CD14-positive monocyte (primary cell): ENCODE data around the gene VPS33B. TPM values are rescaled to one million over a fixed set of nuclear protein-coding genes. Genes with fewer than 3 reads are reported as not detected.

ENCODE experiments used
- DNase-seq, 3 donors: peaks; one replicate each; pipeline ENCODE4 v3.0.0-alpha.2; 2011 to 2022
- H2AFZ ChIP-seq: 2 replicates; pipeline ENCODE4 v1.6.0; 2012; ENCODE audit warnings: mild to moderate bottlenecking, low read depth, low read length, inconsistent platforms; ENCODE audit not compliant: insufficient read depth, poor library complexity, severe bottlenecking
- H3K27ac ChIP-seq, 2 donors: 1 replicate in 1 of 2; 2 replicates in 1 of 2; pipeline ENCODE4 v1.5.1; 2012 to 2013; ENCODE audit warnings: low read length in 2 of 2, control low read depth in 1 of 2, inconsistent platforms in 1 of 2, low read depth in 1 of 2, mild to moderate bottlenecking in 1 of 2
- H3K27me3 ChIP-seq, 2 donors: one replicate each; pipeline versions ENCODE4 v1.6.0 to v1.6.1; 2011 to 2013; ENCODE audit warnings: low read length in 2 of 2; ENCODE audit not compliant: control insufficient read depth in 2 of 2, insufficient read depth in 2 of 2
- H3K36me3 ChIP-seq, 2 donors: replicated peaks in 1 of 2; 1 replicate in 1 of 2; 2 replicates in 1 of 2; pipeline versions ENCODE4 v1.5.1 to v1.6.1; 2012 to 2013; ENCODE audit warnings: low read length in 2 of 2, control low read depth in 1 of 2, inconsistent platforms in 1 of 2, mild to moderate bottlenecking in 1 of 2; ENCODE audit not compliant: insufficient read depth in 2 of 2, control insufficient read depth in 1 of 2
- H3K4me1 ChIP-seq, 2 donors: 1 replicate in 1 of 2; 2 replicates in 1 of 2; pipeline versions ENCODE4 v1.5.1 to v1.6.1; 2012 to 2013; ENCODE audit warnings: low read length in 2 of 2, control low read depth in 1 of 2, inconsistent platforms in 1 of 2, mild to moderate bottlenecking in 1 of 2, moderate library complexity in 1 of 2; ENCODE audit not compliant: insufficient read depth in 2 of 2, control insufficient read depth in 1 of 2
- H3K4me2 ChIP-seq: replicated peaks from 2 replicates; pipeline ENCODE3; 2012; ENCODE audit warnings: low read length, moderate library complexity, mild to moderate bottlenecking; ENCODE audit not compliant: poor library complexity, severe bottlenecking; ENCODE audit errors: extremely low read depth
- H3K4me3 ChIP-seq, 3 experiments: fragments of 200-600 bp in 1 of 3; sonication (generic) in 1 of 3; replicated peaks in 1 of 3; 1 replicate in 2 of 3; 2 replicates in 1 of 3; pipeline ENCODE4 v1.5.1; 2011 to 2013; ENCODE audit warnings: low read length in 3 of 3, mild to moderate bottlenecking in 3 of 3, control low read depth in 2 of 3, low read depth in 2 of 3, inconsistent platforms in 1 of 3, moderate library complexity in 1 of 3
- H3K79me2 ChIP-seq: 2 replicates; pipeline ENCODE4 v1.6.0; 2012; ENCODE audit warnings: mild to moderate bottlenecking, control low read depth, inconsistent platforms, low read length, moderate library complexity; ENCODE audit not compliant: insufficient read depth
- H3K9ac ChIP-seq: 2 replicates; pipeline ENCODE4 v1.6.0; 2017; ENCODE audit warnings: low read length, mild to moderate bottlenecking; ENCODE audit not compliant: insufficient read depth, poor library complexity, severe bottlenecking
- H3K9me3 ChIP-seq, 2 donors: replicated peaks in 1 of 2; 1 replicate in 1 of 2; 2 replicates in 1 of 2; pipeline versions ENCODE4 v1.5.1 to v1.6.1; 2012 to 2013; ENCODE audit warnings: low read length in 2 of 2, control low read depth in 1 of 2; ENCODE audit not compliant: control insufficient read depth in 1 of 2, insufficient read depth in 1 of 2
- H4K20me1 ChIP-seq: 2 replicates; pipeline ENCODE4 v1.6.0; 2012; ENCODE audit warnings: mild to moderate bottlenecking, low read length, control low read depth, moderate library complexity; ENCODE audit not compliant: insufficient read depth
- H3K27ac Mint-ChIP-seq, 7 donors: one replicate each; pipeline ENCODE4 v1.8.0; 2020; ENCODE audit warnings: mild to moderate bottlenecking in 7 of 7, mixed read lengths in 7 of 7, moderate library complexity in 6 of 7, inconsistent platforms in 2 of 7
- H3K27me3 Mint-ChIP-seq, 3 donors: one replicate each; pipeline ENCODE4 v1.8.0; 2021 to 2022; ENCODE audit warnings: low read depth in 3 of 3, mild to moderate bottlenecking in 3 of 3, mixed read lengths in 3 of 3, moderate library complexity in 3 of 3, inconsistent platforms in 1 of 3
- H3K36me3 Mint-ChIP-seq, 2 donors: one replicate each; pipeline ENCODE4 v1.8.0; 2020; ENCODE audit warnings: mixed read lengths in 2 of 2, inconsistent platforms in 1 of 2, mild to moderate bottlenecking in 1 of 2
- H3K4me1 Mint-ChIP-seq: one replicate; pipeline ENCODE4 v1.8.0; 2020; ENCODE audit warnings: mild to moderate bottlenecking, mixed read lengths
- H3K4me3 Mint-ChIP-seq, 2 donors: one replicate each; pipeline ENCODE4 v1.8.0; 2020; ENCODE audit warnings: mild to moderate bottlenecking in 2 of 2, mixed read lengths in 2 of 2, moderate library complexity in 1 of 2
- H3K9me3 Mint-ChIP-seq, 7 donors: one replicate each; pipeline ENCODE4 v1.8.0; 2020 to 2022; ENCODE audit warnings: mixed read lengths in 7 of 7, mild to moderate bottlenecking in 6 of 7, moderate library complexity in 6 of 7, inconsistent platforms in 2 of 7
- WGBS: methylation state at CpG from one replicate; pipeline ENCODE4 v1.1.5; 2013; ENCODE audit warnings: missing lambda C conversion rate; ENCODE audit not compliant: insufficient coverage; 5-methylcytosine and 5-hydroxymethylcytosine counted together
- intact Hi-C, 2 donors: fragments of 100-400 bp; cut with micrococcal nuclease; formaldehyde crosslinking; loops; one replicate each; pipeline versions ENCODE4 v1.15.0 to v1.15.1; 2023
- polyA plus RNA-seq, 3 donors: library from polyadenylated mRNA; depleted of rRNA in 1 of 3; unstranded in 2 of 3; stranded (reverse) in 1 of 3; fragments of 300-500 nt in 2 of 3; fragments of >200 nt in 1 of 3; fragmentation: Illumina TruSeq in 2 of 3; gene quantifications; 1 replicate in 2 of 3; 2 replicates in 1 of 3; pipeline ENCODE4 v1.2.3, GENCODE V29; 2012 to 2021
- TF ChIP-seq, protein P1 (sequence below): fragments of 200-600 bp; IDR thresholded peaks from one replicate; pipeline ENCODE4 v1.8.0; 2022; ENCODE audit warnings: antibody characterized with exemption, mild to moderate bottlenecking

VPS33B gene
- polyA plus RNA-seq, 3 donors, result 4.0 to 16.9 (median 4.8) TPM

GRCh38 chr15:90981681-90982080 is 40.7 kb downstream of the VPS33B start:
- peak; percentile 10 to 33 (median 18) for DNase-seq
- H3K4me1 ChIP-seq, result peaks cover 12 to 14% of the 10 kb centered on the region in 2 donors
- H3K9me3 ChIP-seq, result no peaks in the 10 kb centered on the region
- H4K20me1 ChIP-seq, result no peaks in the 10 kb centered on the region
- H3K4me3 ChIP-seq, result peak overlapping the region in 1 of 3 experiments; percentile 43
- WGBS, result 69% methylated on average over 2 of the region's 6 CpGs
- H3K36me3 ChIP-seq, result peaks cover 20 to 45% of the 10 kb centered on the region in 2 donors
- H3K27me3 ChIP-seq, result no peaks in the 10 kb centered on the region
- H3K9ac ChIP-seq, result no peak overlapping the region
- Mint-ChIP-seq H3K9me3 (no peaks in the 10 kb centered on the region), H3K27me3 (no peaks in the 10 kb centered on the region), H3K4me1 (peaks cover 15% of the 10 kb centered on the region), H3K4me3 (peak overlapping the region; percentile 28 to 29), H3K36me3 (peaks cover 29 to 55% of the 10 kb centered on the region in 2 donors), H3K27ac (peak overlapping the region; percentile 76 to 94 (median 86))
- H3K27ac ChIP-seq, result peak overlapping the region in 1 of 2 donors; percentile 78
- H3K4me2 ChIP-seq, result peak overlapping the region; percentile 52
- peaks cover 57% of the 10 kb centered on the region for H3K79me2 ChIP-seq
- TF ChIP-seq, protein P1, sequence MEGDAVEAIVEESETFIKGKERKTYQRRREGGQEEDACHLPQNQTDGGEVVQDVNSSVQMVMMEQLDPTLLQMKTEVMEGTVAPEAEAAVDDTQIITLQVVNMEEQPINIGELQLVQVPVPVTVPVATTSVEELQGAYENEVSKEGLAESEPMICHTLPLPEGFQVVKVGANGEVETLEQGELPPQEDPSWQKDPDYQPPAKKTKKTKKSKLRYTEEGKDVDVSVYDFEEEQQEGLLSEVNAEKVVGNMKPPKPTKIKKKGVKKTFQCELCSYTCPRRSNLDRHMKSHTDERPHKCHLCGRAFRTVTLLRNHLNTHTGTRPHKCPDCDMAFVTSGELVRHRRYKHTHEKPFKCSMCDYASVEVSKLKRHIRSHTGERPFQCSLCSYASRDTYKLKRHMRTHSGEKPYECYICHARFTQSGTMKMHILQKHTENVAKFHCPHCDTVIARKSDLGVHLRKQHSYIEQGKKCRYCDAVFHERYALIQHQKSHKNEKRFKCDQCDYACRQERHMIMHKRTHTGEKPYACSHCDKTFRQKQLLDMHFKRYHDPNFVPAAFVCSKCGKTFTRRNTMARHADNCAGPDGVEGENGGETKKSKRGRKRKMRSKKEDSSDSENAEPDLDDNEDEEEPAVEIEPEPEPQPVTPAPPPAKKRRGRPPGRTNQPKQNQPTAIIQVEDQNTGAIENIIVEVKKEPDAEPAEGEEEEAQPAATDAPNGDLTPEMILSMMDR, result no peak
- intact Hi-C loops, result no loop called here
- H2AFZ ChIP-seq, result peak overlapping the region; percentile 36

- peaks cover 15% of the 10 kb centered on the region for H3K4me1 Mint-ChIP-seq
- WGBS, result no CpG with 5 or more reads among the region's 1 CpG
- Histone ChIP-seq H3K9ac (no peak overlapping the region), H3K4me2 (no peak overlapping the region), H2AFZ (no peak overlapping the region), H3K9me3 (no peaks in the 10 kb centered on the region), H4K20me1 (no peaks in the 10 kb centered on the region), H3K4me1 (peaks cover 12 to 14% of the 10 kb centered on the region in 2 donors), H3K4me3 (no peak overlapping the region), H3K27me3 (no peaks in the 10 kb centered on the region), H3K36me3 (peaks cover 33 to 66% of the 10 kb centered on the region in 2 donors), H3K27ac (peak overlapping the region in 1 of 2 donors; percentile 10), H3K79me2 (peaks cover 36% of the 10 kb centered on the region)
- H3K36me3 Mint-ChIP-seq, result peaks cover 40 to 71% of the 10 kb centered on the region in 2 donors
- H3K27me3 Mint-ChIP-seq, result no peaks in the 10 kb centered on the region
- H3K27ac Mint-ChIP-seq, result no peak overlapping the region
- no peak for DNase-seq
- H3K9me3 Mint-ChIP-seq, result no peaks in the 10 kb centered on the region
- H3K4me3 Mint-ChIP-seq, result no peak overlapping the region
- intact Hi-C loops, result no loop called here
- TF ChIP-seq, protein P1, result no peak
These were observed 42.8 kb downstream of the VPS33B start for GRCh38 chr15:90979582-90979981.
